Head of caudate nucleus (tissue), 42 donors: ENCODE data around the gene FARSB.

Experiments used
- DNase-seq, 42 donors: peaks; one replicate each; pipeline versions ENCODE4 v3.0.0 to v3.0.0-alpha.2; 2020 to 2021; ENCODE audit warnings: mixed read lengths in 7 of 42
- intact Hi-C: fragments of 100-400 bp; cut with DNase I; formaldehyde crosslinking; loops from one replicate; pipeline ENCODE4 v1.15.0; 2022

The FARSB gene

DNA sequence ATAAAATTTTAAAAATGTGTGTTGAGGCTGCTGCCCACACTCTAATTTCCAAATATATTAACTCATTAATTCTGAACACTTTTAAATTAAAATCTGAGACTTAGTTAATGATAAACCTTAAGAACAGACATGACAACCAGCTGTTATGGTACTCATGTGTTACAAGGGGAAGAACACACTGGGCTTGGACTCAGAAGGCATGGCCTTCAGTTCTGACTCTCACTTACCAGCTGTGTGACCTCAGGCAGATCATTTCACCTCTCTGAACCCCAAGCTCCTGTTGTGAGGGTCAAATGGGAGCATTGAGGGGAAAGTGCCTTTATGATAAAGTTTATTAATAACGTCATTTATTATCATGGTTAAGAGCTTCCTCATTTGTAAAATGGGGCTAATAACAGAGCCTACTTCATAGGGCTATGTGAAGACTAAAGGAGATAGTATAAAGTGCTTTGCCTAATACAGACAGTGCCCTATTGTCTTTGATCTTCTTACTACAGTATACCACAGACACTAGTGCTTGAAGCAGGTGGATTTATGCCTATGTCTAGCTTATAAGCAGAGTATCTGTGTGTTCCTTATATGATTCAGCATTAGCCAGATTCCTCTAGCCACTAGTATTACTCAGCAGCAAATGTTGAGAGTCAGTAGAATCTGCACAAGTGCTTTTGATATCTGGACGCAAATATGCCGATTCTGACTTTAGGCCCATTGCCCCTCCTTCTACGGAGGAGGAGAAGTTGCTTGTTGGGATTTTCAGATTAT is 131.9 kb downstream of the FARSB start:
- no peak for DNase-seq
- intact Hi-C loops = no loop called here

DNA sequence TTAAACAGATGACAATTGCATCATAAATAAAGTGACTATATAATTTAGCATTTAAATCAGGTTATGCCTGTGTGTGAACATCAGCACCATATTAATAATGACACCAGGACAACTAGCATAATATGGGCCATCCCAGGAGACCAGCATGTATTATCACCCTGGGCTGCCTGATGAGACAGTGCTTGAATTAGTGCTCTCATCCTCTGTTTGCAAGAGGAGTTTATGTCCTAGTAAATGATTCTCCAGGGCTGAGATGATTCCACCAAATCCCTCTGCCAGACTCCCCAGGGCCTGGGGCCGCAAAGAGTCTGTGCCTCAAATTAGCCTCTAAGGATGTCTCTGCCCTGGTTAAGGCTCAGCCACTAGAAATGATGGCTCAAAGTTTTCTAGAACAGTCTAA is 133.8 kb downstream of the FARSB start:
- no peak for DNase-seq
- intact Hi-C loops = no loop called here

DNA sequence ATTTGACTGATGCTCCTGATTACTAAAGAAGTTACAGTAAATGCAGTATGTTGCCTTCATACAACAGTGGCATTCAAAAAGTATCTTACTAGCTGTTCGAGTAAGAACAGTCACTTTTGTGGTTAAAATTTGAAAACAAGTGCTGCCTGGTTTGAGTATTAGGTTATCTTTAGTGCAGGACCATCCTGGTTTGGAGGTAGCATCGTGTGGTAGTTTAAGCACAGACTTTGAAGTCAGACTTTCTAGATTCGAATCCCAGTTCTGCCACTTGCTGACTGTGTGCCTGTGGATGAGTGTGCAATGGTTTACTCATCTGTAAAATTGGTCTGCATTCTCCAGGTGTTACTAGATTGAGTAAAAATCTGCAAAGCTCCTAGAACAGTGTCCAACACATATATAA is 134.8 kb downstream of the FARSB start:
- intact Hi-C loops = no loop called here
- DNase-seq = no peak
